Measurements from ENCODE around the gene AOPEP.

- no peak for TF ChIP-seq TARDBP (IDR thresholded peaks at IDR 0.05)
- no peak for TF ChIP-seq ZNF507 (tag; conservative IDR thresholded peaks at IDR 0.05)
- TF ChIP-seq SMC3 (conservative IDR thresholded peaks at IDR 0.05; ENCODE audit: insufficient read depth, low read depth, low read length) = no peak
- TF ChIP-seq MXI1 (IDR thresholded peaks at IDR 0.05; ENCODE audit: low read depth, low read length) = no peak
- TF ChIP-seq, protein P1, sequence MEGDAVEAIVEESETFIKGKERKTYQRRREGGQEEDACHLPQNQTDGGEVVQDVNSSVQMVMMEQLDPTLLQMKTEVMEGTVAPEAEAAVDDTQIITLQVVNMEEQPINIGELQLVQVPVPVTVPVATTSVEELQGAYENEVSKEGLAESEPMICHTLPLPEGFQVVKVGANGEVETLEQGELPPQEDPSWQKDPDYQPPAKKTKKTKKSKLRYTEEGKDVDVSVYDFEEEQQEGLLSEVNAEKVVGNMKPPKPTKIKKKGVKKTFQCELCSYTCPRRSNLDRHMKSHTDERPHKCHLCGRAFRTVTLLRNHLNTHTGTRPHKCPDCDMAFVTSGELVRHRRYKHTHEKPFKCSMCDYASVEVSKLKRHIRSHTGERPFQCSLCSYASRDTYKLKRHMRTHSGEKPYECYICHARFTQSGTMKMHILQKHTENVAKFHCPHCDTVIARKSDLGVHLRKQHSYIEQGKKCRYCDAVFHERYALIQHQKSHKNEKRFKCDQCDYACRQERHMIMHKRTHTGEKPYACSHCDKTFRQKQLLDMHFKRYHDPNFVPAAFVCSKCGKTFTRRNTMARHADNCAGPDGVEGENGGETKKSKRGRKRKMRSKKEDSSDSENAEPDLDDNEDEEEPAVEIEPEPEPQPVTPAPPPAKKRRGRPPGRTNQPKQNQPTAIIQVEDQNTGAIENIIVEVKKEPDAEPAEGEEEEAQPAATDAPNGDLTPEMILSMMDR (IDR thresholded peaks at IDR 0.05 in 2 of 3, conservative IDR thresholded peaks at IDR 0.05 in 1 of 3; ENCODE audit: insufficient read depth in 2 of 3, low read depth in 1 of 3, low read length in 3 of 3) = no peak
- TF ChIP-seq YY1 (IDR thresholded peaks at IDR 0.05; ENCODE audit: borderline replicate concordance in 1 of 3, control insufficient read depth in 1 of 3, extremely low read depth in 1 of 3, insufficient read depth in 3 of 3, insufficient read length in 1 of 3, insufficient replicate concordance in 2 of 3, low read depth in 1 of 3, low read length in 2 of 3) = no peak
- no peak for TF ChIP-seq MYC (IDR thresholded peaks at IDR 0.05; ENCODE audit: low read depth, low read length)
- TF ChIP-seq MYC (CRISPR knock-in tag; IDR thresholded peaks at IDR 0.05; ENCODE audit: borderline replicate concordance, low read depth) = no peak
Observed at GRCh38 chr9:95132366-95133324, 406.1 kb downstream of the AOPEP start.

Data from K562 (cell line).